Measurements from ENCODE around the gene JPH4. TPM values are rescaled to one million over a fixed set of nuclear protein-coding genes. Genes with fewer than 3 reads are reported as not detected.

The JPH4 gene
- total RNA-seq, 1 donor from 2014 or later, result 6.2 TPM

DNA sequence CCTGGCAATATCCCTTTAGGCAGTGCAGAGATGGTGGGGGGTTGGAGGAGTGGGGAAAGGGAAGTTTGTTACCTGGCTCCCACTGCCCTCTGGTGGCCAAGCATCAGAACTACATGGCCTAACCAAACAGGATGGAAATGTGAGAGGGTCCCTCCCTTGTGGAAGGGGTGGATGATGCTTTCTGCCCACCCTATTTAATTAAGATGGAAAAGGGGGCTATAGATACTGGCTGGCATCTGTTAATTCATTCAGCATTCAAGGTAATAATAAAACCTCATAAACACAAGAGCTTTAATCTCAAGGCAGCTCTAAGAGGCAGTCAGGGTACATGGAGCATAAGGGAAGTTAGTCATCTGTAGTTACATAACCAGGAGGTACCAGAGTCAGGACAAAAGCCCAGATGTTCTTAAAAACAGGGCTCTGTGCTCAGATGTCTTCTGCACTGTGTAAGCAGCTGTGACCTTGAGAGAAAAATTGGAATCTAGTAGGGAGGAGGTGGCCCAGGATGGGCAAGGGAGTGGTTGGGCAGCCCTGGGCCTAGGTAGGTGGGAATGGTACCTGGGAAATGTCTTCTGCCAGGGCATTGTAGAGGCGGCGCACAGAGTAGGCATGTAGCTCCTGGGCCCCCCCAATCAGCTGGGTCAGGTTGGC is 15.6 kb downstream of the JPH4 start:
- Histone ChIP-seq H3K4me3 (no peak overlapping the region), H3K27me3 (no peaks in the 10 kb centered on the region), H3K36me3 (peaks cover 53% of the 10 kb centered on the region), H3K4me1 (peaks cover 12% of the 10 kb centered on the region), H3K9me3 (no peaks in the 10 kb centered on the region), H3K27ac (no peak overlapping the region)
- TF ChIP-seq, protein P1, sequence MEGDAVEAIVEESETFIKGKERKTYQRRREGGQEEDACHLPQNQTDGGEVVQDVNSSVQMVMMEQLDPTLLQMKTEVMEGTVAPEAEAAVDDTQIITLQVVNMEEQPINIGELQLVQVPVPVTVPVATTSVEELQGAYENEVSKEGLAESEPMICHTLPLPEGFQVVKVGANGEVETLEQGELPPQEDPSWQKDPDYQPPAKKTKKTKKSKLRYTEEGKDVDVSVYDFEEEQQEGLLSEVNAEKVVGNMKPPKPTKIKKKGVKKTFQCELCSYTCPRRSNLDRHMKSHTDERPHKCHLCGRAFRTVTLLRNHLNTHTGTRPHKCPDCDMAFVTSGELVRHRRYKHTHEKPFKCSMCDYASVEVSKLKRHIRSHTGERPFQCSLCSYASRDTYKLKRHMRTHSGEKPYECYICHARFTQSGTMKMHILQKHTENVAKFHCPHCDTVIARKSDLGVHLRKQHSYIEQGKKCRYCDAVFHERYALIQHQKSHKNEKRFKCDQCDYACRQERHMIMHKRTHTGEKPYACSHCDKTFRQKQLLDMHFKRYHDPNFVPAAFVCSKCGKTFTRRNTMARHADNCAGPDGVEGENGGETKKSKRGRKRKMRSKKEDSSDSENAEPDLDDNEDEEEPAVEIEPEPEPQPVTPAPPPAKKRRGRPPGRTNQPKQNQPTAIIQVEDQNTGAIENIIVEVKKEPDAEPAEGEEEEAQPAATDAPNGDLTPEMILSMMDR (IDR thresholded peaks at IDR 0.05), result peak; percentile 93
- DNase-seq (no peak), ATAC-seq (peak; percentile 46)
- intact Hi-C loops (cut with DNase I), result loop anchor here (5.0 kb wide), 1 partner anchor 86 kb away; no protein-coding TSS in a partner anchor

DNA sequence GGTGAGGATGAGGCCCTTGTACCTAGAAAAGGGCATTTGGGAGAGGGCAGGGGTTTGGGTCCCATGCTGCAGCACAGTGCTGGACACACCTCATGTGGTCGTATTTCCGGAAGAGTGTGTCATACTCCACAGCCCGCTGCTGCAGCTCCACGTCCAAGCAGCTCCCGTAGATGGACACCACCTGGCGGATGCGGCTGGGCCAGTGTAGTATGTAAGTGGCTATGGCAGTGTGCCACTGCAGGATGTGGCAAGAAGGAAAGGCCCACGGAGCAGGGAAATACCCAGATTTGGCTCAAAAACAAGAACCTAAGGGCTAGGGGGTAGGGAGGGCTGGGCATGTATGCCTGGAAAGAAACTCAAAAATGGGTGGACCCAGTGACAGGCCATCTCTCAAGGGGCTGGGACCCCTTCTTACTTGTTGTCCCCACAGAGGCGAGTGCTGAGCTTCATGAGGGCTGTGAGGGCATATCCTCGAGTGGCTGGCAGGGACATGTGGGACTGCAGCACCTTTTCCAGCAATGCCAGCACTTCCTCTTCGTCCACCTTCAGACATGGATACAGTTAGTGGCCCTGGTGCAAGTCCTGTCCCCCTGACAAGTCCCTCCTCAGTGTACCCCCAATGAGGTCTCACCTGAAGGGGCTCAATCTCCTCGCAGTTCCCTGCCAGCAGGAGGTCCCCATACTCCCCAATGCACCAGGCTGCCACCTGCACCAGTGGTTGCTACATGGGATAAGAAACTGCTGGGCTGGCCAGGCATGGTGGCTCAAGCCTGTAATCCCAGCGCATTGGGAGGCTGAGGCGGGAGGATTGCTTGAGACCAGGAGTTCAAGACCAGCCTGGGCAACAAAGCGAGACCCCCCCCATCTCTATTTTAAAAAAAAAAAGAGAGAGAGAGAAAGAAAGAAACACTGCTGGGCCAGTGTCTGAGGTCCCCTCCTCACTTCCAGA is 16.4 kb downstream of the JPH4 start:
- DNase-seq (peak; percentile 83), ATAC-seq (peak; percentile 48)
- no peak overlapping the region for H3K27ac ChIP-seq
- TF ChIP-seq, protein P1 (IDR thresholded peaks at IDR 0.05), result no peak
- no peak overlapping the region for H3K4me3 ChIP-seq
- peaks cover 53% of the 10 kb centered on the region for H3K36me3 ChIP-seq
- H3K4me1 ChIP-seq, result peaks cover 11% of the 10 kb centered on the region
- intact Hi-C loops (cut with DNase I), result loop anchor here (5.0 kb wide), 1 partner anchor 85 kb away; no protein-coding TSS in a partner anchor
- H3K9me3 ChIP-seq, result no peaks in the 10 kb centered on the region
- H3K27me3 ChIP-seq, result no peaks in the 10 kb centered on the region

DNA sequence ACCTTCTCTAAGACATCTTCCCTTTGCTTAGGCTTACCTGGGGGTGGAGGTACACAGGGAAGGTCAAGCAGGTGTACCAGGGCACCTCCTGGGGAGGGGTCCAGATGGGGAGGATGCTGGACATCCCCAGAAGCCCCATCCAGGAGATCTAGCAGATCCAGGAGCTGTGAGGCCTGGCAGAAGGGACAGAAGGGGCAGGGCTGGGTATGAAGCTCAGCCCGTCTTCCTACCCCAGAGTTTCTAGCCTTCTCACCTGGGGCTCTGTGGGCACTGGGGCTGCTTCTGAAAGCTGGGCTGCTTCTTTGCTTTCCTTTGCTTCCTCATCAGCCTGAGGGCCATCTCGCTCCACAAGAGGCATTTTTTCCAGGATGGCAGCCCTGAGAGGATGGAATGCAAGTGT is 17.3 kb downstream of the JPH4 start:
- intact Hi-C loops (cut with DNase I), result loop anchor here (5.0 kb wide), 1 partner anchor 84 kb away; no protein-coding TSS in a partner anchor
- Histone ChIP-seq H3K4me3 (no peak overlapping the region), H3K9me3 (no peaks in the 10 kb centered on the region), H3K36me3 (peaks cover 53% of the 10 kb centered on the region), H3K27ac (no peak overlapping the region), H3K27me3 (no peaks in the 10 kb centered on the region), H3K4me1 (peaks cover 12% of the 10 kb centered on the region)
- DNase-seq (no peak), ATAC-seq (no peak)
- TF ChIP-seq, protein P1 (IDR thresholded peaks at IDR 0.05), result no peak

DNA sequence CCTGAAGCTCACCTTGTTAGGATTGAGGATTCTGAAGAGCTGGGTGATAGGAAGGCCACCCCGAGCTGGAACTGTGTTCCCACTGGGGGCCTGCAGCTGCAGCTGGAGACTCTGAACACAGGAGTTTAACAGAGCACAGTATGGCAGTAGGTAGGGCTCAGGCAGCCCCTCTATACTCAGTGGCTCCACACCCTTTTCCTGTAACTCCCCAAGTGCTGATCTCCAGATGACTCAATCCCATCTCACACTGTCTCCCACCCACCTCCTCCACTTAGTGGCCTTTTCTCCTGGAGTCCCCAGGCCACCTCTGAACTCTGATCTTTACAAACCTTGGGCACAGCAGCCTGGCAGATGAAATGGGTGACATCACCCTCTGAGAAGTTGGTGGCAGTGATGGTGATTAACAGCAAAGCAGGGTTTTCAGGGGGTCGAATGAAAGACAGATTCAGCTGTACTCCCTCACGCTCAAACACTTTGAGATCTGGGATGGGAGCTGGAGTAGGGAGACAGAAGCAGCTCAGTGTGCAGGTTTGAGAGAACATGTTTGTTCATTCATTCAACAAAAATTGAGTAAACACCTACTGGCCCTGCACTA is 18.6 kb downstream of the JPH4 start:
- H3K36me3 ChIP-seq, result peaks cover 53% of the 10 kb centered on the region
- TF ChIP-seq, protein P1 (IDR thresholded peaks at IDR 0.05), result no peak
- no peaks in the 10 kb centered on the region for H3K9me3 ChIP-seq
- ATAC-seq (no peak), DNase-seq (no peak)
- H3K4me1 ChIP-seq, result peaks cover 19% of the 10 kb centered on the region
- no peak overlapping the region for H3K27ac ChIP-seq
- intact Hi-C loops (cut with DNase I), result loop anchor here (5.0 kb wide), 1 partner anchor 83 kb away; no protein-coding TSS in a partner anchor
- no peak overlapping the region for H3K4me3 ChIP-seq
- no peaks in the 10 kb centered on the region for H3K27me3 ChIP-seq

DNA sequence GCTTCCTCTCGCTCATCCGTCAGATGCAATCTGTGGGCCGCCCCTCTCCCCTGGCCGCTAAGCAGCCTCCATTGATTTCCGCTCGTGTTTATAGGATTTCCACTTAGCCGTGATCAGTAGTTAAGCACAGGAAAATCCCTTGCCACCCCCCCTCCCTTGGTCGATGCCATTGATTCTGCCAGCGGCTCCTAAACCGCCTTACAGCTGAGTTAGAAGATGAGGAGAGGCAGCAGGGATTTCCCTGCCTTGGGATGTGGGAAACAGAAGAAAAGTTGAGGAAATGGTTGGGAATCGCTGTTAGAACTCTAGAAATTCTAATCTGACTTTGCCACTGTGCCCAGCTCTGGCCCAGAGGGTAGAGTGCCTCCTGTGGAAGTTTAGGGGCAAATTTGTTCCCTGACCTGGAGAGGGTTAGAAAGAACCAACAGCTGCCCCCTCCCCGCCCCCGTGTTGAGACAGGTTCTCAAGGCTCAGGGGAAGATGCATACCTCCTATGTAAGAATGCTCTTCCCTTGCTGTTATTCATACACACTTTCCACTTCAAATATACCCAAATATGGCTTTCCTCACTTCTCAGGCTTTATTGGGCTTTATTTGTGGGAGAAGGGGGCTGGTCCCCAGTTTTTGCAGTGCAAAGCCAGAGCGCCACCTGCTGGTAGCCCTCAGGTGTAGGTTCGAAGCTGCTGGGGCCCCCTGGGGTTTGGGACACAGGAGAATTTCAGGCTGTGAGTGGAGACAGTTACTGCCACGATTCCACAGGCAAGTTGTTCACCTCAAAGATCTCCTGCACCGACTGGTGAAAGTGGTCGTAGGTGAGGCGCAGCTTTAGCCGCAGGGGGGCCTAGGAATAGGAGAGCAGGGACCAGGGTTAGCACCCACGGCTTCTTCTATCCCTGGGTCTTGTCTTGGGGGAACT is 19.3 kb downstream of the JPH4 start:
- DNase-seq (peak; percentile 77), ATAC-seq (no peak)
- Histone ChIP-seq H3K4me3 (no peak overlapping the region), H3K9me3 (no peaks in the 10 kb centered on the region), H3K4me1 (peaks cover 19% of the 10 kb centered on the region), H3K36me3 (peaks cover 52% of the 10 kb centered on the region), H3K27ac (no peak overlapping the region), H3K27me3 (no peaks in the 10 kb centered on the region)
- TF ChIP-seq, protein P1 (IDR thresholded peaks at IDR 0.05), result peak; percentile 85
- intact Hi-C loops (cut with DNase I), result no loop called here
